Activated CD8-positive, alpha-beta T cell treated with anti-CD3 and anti-CD28 coated beads for 36 hours (primary cell): ENCODE measurements around the gene SFXN5. TPM values are rescaled to one million over a fixed set of nuclear protein-coding genes. Genes with fewer than 3 reads are reported as not detected.

Source experiments
- ATAC-seq: fragments of 200-7000 bp; cut with Tn5 transposase; one replicate; pipeline ENCODE4 v1.10.0; 2021; ENCODE audit warnings: mild to moderate bottlenecking, moderate library complexity
- CTCF ChIA-PET: fragments of 350-600 bp; sonication (Branson Sonifier 250); formaldehyde crosslinking; loops from one replicate; lab custom pipeline; 2021; ENCODE audit warnings: antibody characterized with exemption; lab: Charles Lee
- POLR2A ChIA-PET: fragments of 350-600 bp; sonication (Branson Sonifier 250); formaldehyde crosslinking; loops from one replicate; lab custom pipeline; 2021; ENCODE audit warnings: antibody characterized with exemption; lab: Charles Lee
- DNase-seq: peaks from one replicate; pipeline ENCODE4 v3.0.0-alpha.2; 2020
- H3K27ac Mint-ChIP-seq: one replicate; pipeline ENCODE4 v1.8.0; 2021; ENCODE audit warnings: mild to moderate bottlenecking, mixed read lengths
- H3K27me3 Mint-ChIP-seq: one replicate; pipeline ENCODE4 v1.8.0; 2021; ENCODE audit warnings: mixed read lengths
- H3K36me3 Mint-ChIP-seq: one replicate; pipeline ENCODE4 v1.8.0; 2021; ENCODE audit warnings: low read depth, mixed read lengths
- H3K4me1 Mint-ChIP-seq: one replicate; pipeline ENCODE4 v1.8.0; 2021; ENCODE audit warnings: low read depth, mixed read lengths
- H3K4me3 Mint-ChIP-seq: one replicate; pipeline ENCODE4 v1.8.0; 2021; ENCODE audit warnings: mild to moderate bottlenecking, moderate library complexity, mixed read lengths
- H3K9me3 Mint-ChIP-seq: one replicate; pipeline ENCODE4 v1.8.0; 2021; ENCODE audit warnings: mixed read lengths
- intact Hi-C: fragments of 100-400 bp; cut with micrococcal nuclease; formaldehyde crosslinking; loops from one replicate; pipeline ENCODE4 v1.10.0; 2022
- total RNA-seq, 2 experiments: library from RNA; stranded (reverse); gene quantifications; one replicate each; pipeline ENCODE4 v1.2.3, GENCODE V29; 2021
- TF ChIP-seq, protein P1 (sequence below): fragments of 200-600 bp; IDR thresholded peaks from one replicate; pipeline ENCODE4 v1.8.0; 2022; ENCODE audit warnings: antibody characterized with exemption, mild to moderate bottlenecking

SFXN5 gene
- total RNA-seq, 2 experiments from 2014 or later = 7.4 to 9.6 TPM

GRCh38 chr2:73003027-73003426 lies 68.5 kb downstream of the SFXN5 start:
- ATAC-seq = no peak
- Mint-ChIP-seq H3K4me3 (no peak overlapping the region), H3K27me3 (no peaks in the 10 kb centered on the region), H3K27ac (no peak overlapping the region), H3K9me3 (no peaks in the 10 kb centered on the region), H3K36me3 (no peaks in the 10 kb centered on the region), H3K4me1 (no peaks in the 10 kb centered on the region)
- no peak for DNase-seq
- intact Hi-C loops = no loop called here
- TF ChIP-seq, protein P1, sequence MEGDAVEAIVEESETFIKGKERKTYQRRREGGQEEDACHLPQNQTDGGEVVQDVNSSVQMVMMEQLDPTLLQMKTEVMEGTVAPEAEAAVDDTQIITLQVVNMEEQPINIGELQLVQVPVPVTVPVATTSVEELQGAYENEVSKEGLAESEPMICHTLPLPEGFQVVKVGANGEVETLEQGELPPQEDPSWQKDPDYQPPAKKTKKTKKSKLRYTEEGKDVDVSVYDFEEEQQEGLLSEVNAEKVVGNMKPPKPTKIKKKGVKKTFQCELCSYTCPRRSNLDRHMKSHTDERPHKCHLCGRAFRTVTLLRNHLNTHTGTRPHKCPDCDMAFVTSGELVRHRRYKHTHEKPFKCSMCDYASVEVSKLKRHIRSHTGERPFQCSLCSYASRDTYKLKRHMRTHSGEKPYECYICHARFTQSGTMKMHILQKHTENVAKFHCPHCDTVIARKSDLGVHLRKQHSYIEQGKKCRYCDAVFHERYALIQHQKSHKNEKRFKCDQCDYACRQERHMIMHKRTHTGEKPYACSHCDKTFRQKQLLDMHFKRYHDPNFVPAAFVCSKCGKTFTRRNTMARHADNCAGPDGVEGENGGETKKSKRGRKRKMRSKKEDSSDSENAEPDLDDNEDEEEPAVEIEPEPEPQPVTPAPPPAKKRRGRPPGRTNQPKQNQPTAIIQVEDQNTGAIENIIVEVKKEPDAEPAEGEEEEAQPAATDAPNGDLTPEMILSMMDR = no peak
- CTCF ChIA-PET = interaction anchor here (1.0 to 1.7 kb wide), 5 partner anchors 10 to 174 kb away, joined by 3 to 7 read pairs (median 5); no protein-coding TSS in a partner anchor
- POLR2A ChIA-PET = no interaction called here

- ATAC-seq (no peak), DNase-seq (no peak)
- TF ChIP-seq, protein P1 = no peak
- no peaks in the 10 kb centered on the region for H3K27me3 Mint-ChIP-seq
- CTCF ChIA-PET = no interaction called here
- intact Hi-C loops = no loop called here
- H3K27ac Mint-ChIP-seq = no peak overlapping the region
- H3K4me1 Mint-ChIP-seq = no peaks in the 10 kb centered on the region
- no peaks in the 10 kb centered on the region for H3K9me3 Mint-ChIP-seq
- POLR2A ChIA-PET = no interaction called here
- no peaks in the 10 kb centered on the region for H3K36me3 Mint-ChIP-seq
- H3K4me3 Mint-ChIP-seq = no peak overlapping the region
These were observed 70.5 kb downstream of the SFXN5 start for GRCh38 chr2:73000808-73001570.

DNA sequence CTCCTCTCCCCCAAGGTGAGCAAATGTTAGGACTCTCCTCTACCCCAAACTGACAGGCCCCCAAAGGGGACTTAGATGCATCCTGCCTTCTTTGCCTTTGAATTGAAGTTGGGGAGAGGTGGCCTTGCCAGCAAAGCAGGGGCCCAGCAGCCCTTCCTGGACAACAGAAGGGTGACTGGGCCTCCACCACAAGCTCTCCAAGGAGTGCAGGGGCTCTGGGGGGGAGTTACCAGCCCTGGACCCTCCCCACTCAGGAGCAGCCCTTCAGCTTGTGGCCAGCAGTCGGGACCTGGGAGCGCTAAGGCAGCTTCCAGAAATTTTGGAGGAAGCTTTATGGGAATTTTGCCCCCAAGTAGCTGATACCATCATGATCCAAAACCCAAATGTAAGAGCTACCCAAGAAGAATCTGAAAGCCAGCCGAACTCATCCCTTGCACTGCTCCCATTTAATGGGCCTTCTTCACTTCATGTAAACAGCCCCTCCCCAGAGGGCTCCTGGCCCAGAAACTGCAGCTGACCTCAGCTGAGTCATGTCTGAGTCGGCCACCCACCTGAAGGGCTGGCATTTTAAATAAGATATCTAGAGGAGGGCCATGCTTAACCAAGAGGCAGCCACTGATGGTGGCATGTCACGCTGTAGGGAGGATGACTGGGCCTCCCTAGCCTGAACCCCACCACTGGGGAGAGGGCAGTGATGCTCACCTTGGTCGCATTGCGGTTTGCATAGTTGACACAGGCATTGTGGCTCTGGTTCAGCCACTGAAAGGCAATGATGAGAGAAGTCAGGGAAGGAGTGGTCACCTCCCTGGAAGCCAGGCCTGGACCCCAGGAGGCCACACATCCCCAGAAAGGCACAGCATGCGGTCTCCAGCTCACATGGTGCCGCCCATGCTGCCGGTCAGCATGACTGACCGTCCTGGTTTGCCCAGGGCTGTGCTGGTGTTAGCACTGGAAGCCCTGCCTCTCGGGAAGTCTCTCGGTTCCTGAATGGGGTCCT lies 71.5 kb downstream of the SFXN5 start:
- ChIA-PET POLR2A (no interaction called here), CTCF (interaction anchor here (0.7 to 2.3 kb wide), 4 partner anchors 8 to 178 kb away, joined by 3 to 7 read pairs (median 4); no protein-coding TSS in a partner anchor)
- no peaks in the 10 kb centered on the region for H3K9me3 Mint-ChIP-seq
- no peak overlapping the region for H3K27ac Mint-ChIP-seq
- H3K4me3 Mint-ChIP-seq = no peak overlapping the region
- ATAC-seq = peak; percentile 47
- peak; percentile 26 for DNase-seq
- H3K4me1 Mint-ChIP-seq = no peaks in the 10 kb centered on the region
- TF ChIP-seq, protein P1 = no peak
- H3K36me3 Mint-ChIP-seq = no peaks in the 10 kb centered on the region
- no peaks in the 10 kb centered on the region for H3K27me3 Mint-ChIP-seq
- intact Hi-C loops = no loop called here

GRCh38 chr2:72998724-72999123 lies 72.8 kb downstream of the SFXN5 start:
- Mint-ChIP-seq H3K4me1 (no peaks in the 10 kb centered on the region), H3K4me3 (no peak overlapping the region), H3K27me3 (no peaks in the 10 kb centered on the region), H3K27ac (no peak overlapping the region), H3K36me3 (no peaks in the 10 kb centered on the region), H3K9me3 (no peaks in the 10 kb centered on the region)
- intact Hi-C loops = no loop called here
- no peak for ATAC-seq
- ChIA-PET CTCF (interaction anchor here (1.1 to 2.3 kb wide), 5 partner anchors 13 to 179 kb away, joined by 3 to 7 read pairs (median 4); no protein-coding TSS in a partner anchor), POLR2A (interaction anchor here (0.9 kb wide), 1 partner anchor 48 kb away, joined by 3 read pairs; no protein-coding TSS in a partner anchor)
- DNase-seq = no peak
- TF ChIP-seq, protein P1 = no peak
